HUES6 (cell line): ENCODE data around the gene B3GAT1.
"Not testable (repeated sequence)": the region's sequence is repeated elsewhere in the genome, so short reads cannot be mapped to it uniquely, and the experiment has no call there.

Experiments used
- H3K27ac ChIP-seq: 2 replicates; pipeline ENCODE4 v1.7.0; 2013; ENCODE audit warnings: low read depth, mild to moderate bottlenecking, low read length, inconsistent platforms
- H3K27me3 ChIP-seq: 2 replicates; pipeline ENCODE4 v1.6.1; 2013; ENCODE audit warnings: low read length; ENCODE audit not compliant: control insufficient read depth, insufficient read depth
- H3K36me3 ChIP-seq: 2 replicates; pipeline ENCODE4 v1.6.1; 2013; ENCODE audit warnings: low read length; ENCODE audit not compliant: control insufficient read depth, insufficient read depth
- H3K4me1 ChIP-seq: 2 replicates; pipeline ENCODE4 v1.6.1; 2013; ENCODE audit warnings: low read length; ENCODE audit not compliant: control insufficient read depth, insufficient read depth
- H3K4me3 ChIP-seq: 2 replicates; pipeline ENCODE4 v1.5.1; 2013; ENCODE audit warnings: low read depth, low read length
- H3K9ac ChIP-seq: one replicate; pipeline ENCODE4 v1.6.1; 2013; ENCODE audit warnings: mild to moderate bottlenecking, low read length
- H3K9me3 ChIP-seq: 2 replicates; pipeline ENCODE4 v1.6.1; 2013; ENCODE audit warnings: low read depth, low read length; ENCODE audit not compliant: control insufficient read depth, insufficient read depth

Gene B3GAT1, protein sequence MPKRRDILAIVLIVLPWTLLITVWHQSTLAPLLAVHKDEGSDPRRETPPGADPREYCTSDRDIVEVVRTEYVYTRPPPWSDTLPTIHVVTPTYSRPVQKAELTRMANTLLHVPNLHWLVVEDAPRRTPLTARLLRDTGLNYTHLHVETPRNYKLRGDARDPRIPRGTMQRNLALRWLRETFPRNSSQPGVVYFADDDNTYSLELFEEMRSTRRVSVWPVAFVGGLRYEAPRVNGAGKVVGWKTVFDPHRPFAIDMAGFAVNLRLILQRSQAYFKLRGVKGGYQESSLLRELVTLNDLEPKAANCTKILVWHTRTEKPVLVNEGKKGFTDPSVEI

DNA sequence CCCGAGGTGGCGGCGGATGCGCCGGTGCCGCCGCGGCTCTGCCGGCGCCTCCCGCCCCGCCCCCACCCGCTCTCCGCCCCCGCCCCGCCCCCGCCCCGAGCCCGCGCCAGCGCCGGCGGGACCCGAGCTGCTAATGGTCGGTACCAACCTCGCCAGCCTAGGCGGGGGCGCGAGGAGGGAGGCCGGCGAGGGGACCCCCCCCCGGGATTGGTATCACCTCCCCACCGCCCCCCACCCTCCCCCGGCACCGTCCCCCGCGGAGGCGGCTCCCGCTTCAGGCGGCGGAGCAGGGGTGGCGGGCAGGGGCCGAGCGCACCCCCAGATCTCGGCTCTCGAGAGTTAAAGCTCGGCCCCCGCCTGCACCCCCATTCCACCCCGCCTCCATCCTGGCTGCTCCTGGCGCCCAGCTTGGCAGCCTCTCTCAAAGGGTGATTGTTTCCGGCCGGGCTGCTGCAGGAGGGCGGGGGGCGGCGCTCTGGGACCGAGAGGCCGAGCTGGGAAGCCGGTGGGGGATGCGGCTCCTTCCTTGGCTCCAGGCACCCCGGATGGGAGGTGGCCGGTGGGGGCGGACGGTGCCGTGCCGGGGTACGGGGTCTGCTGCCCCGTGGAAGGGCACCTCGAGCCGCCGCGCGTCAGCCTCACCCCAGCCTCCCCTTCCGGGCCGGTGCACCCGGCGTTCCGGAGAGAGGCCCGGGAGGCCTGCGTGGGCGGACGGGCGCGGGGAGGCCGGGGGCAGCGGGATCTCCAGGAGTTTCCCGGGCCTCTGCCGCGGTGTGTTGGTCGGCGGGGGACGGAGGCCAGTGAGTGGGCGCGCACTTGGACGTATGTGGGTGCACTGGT lies at the start of gene B3GAT1:
TSS of gene B3GAT1 (minus strand) at position 40 of the 840 bp plus-strand sequence. CDS start 24,583 bp downstream, outside the sequence.
- Histone ChIP-seq H3K9me3 (no peaks in the 10 kb centered on the region), H3K4me1 (peaks cover 45% of the 10 kb centered on the region), H3K27me3 (peaks cover 79% of the 10 kb centered on the region), H3K27ac (no peak within 1 kb of the TSS), H3K9ac (peak within 1 kb of the TSS; percentile 29), H3K4me3 (peak within 1 kb of the TSS; percentile 80), H3K36me3 (no peaks in the 10 kb centered on the region)

DNA sequence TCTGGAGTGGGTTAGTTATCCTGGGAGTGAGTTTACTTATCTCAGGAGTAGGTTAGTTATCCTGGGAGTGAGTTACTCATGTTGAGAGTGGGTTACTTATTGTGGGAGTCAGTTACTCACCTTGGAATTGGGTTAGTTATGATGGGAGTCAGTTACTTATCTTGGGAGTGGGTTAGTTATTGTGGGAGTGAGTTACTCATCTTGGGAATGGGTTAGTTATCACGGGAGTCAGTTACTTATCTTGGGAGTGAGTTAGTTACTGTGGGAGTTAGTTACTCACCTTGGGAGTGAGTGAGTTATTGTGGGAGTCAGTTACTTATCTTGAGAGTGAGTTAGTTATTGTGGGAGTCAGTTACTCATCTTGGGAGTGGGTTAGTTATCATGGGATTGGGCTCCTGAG lies 49.6 kb upstream of the B3GAT1 start:
- H3K27me3 ChIP-seq, result peaks cover 30% of the 10 kb centered on the region
- H3K36me3 ChIP-seq, result no peaks in the 10 kb centered on the region
- H3K4me3 ChIP-seq, result no peak overlapping the region
- H3K9ac ChIP-seq, result no peak overlapping the region
- H3K9me3 ChIP-seq, result peaks cover 14% of the 10 kb centered on the region
- peaks cover 18% of the 10 kb centered on the region for H3K4me1 ChIP-seq
- H3K27ac ChIP-seq, result no peak overlapping the region

DNA sequence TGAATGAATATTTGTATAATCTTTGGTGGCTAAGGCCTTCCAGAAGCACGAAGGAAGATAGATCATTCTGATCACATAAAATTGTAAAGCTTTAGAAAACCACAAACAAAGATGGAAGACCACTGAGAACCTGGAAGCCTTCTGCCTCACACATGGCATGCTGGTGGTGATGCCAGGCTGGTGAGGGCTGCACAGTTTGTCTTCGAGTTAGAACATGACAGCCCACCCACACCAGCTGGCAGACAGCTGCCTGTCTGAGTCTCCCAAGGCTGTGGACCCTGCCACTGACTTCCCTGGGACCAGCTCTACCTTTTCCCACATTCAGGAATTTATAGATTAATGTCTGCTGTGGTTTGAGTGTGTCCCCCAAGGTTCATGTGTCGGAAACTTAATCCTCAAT lies 48.8 kb upstream of the B3GAT1 start:
- peaks cover 19% of the 10 kb centered on the region for H3K9me3 ChIP-seq
- H3K4me1 ChIP-seq, result peaks cover 12% of the 10 kb centered on the region
- no peak overlapping the region for H3K27ac ChIP-seq
- no peak overlapping the region for H3K9ac ChIP-seq
- no peaks in the 10 kb centered on the region for H3K36me3 ChIP-seq
- H3K4me3 ChIP-seq, result no peak overlapping the region
- H3K27me3 ChIP-seq, result peaks cover 23% of the 10 kb centered on the region

DNA sequence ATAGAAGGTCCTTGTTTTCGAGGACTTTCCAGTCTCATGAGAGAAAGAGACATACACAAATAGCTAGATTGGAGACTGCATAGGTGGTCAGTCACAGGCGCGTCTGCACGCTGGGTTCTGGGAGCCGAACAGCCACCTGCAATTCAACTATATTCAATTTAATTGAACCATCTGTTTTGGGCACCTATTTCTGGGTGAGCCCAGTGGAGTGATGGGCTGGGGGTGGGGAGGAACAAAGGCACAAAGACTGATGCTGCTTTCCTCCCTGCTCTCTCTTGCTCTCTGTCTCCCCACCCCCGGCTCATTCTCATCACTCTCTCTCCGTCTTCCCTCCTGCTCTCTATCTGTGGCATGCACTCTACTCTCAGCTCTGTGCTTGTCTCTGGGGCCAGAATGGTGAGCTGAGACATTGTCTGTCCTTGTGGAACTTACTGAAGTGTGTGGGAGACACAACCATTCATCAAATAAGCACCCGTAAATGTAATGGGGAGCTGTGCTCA lies 48.1 kb upstream of the B3GAT1 start:
- Histone ChIP-seq H3K9me3 (peaks cover 19% of the 10 kb centered on the region), H3K9ac (no peak overlapping the region), H3K36me3 (no peaks in the 10 kb centered on the region), H3K4me1 (0 out of 2 replicates have a peak, but pooled peaks cover 5% of the 10 kb centered on the region), H3K27ac (no peak overlapping the region), H3K27me3 (peaks cover 15% of the 10 kb centered on the region; the same call in 1 of the 2 replicates), H3K4me3 (no peak overlapping the region)

DNA sequence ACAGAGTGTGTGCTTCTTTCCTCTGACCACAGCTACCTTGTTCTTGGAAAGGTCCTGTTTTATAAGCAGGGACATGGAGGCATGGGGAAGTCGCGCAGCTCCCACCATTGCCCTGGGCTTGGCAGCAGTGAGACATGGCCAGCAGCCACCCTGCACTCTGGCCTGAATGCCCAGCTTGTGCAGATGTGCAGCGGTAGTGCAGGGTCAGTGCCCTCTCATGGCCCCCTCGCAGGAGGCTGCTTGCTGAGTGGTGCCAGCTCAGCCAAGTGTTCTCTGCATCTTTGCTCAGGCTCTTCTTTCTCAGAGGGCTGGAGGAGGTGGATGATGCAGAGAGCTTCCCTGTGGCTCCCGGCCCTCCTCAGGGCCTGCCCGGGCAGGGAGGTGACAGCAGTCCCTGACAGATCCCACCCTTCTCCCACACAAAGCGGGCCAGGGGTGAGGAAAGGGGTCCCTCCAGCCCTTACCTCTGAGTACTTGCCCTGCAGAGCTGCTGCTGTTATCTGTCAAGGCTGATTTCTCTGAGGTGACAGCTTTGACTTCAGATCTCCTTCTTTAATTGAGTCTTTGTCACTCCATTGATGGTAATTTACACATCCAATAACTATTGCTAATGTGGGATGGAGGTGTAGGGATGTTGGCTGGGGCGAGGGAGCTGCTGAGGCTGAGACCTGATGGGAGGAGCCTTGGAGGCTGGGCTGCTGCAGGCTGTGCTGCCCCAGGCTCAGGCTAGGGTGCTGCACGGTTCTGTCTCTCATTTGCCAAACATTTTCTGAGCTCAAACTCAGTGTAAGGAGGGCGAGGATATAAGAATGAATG lies 47.4 kb upstream of the B3GAT1 start:
- peaks cover 19% of the 10 kb centered on the region for H3K9me3 ChIP-seq
- no peak overlapping the region for H3K27ac ChIP-seq
- 0 out of 2 replicates have a peak, but pooled peaks cover 5% of the 10 kb centered on the region for H3K4me1 ChIP-seq
- no peak overlapping the region for H3K9ac ChIP-seq
- no peak overlapping the region for H3K4me3 ChIP-seq
- H3K27me3 ChIP-seq, result peaks cover 11% of the 10 kb centered on the region; the same call in 1 of the 2 replicates
- H3K36me3 ChIP-seq, result no peaks in the 10 kb centered on the region

DNA sequence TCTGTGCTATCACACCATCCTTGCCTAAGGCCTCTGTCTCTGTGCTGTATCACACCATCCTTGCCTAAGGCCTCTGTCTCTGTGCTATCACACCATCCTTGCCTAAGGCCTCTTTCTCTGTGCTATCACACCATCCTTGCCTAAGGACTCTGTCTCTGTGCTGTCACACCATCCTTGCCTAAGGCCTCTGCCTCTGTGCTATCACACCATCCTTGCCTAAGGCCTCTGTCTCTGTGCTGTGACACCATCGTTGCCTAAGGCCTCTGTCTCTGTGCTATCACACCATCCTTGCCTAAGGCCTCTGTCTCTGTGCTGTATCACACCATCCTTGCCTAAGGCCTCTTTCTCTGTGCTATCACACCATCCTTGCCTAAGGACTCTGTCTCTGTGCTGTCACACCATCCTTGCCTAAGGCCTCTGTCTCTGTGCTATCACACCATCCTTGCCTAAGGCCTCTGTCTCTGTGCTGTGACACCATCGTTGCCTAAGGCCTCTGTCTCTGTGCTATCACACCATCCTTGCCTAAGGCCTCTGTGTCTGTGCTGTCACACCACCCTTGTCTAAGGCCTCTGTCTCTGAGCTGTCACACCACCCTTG lies 45.5 kb upstream of the B3GAT1 start:
- H3K36me3 ChIP-seq, H3K27ac ChIP-seq, H3K9ac ChIP-seq, H3K4me3 ChIP-seq, H3K4me1 ChIP-seq: not testable (repeated sequence)
- Histone ChIP-seq H3K9me3 (peaks cover 22% of the 10 kb centered on the region), H3K27me3 (peaks cover 11% of the 10 kb centered on the region)

DNA sequence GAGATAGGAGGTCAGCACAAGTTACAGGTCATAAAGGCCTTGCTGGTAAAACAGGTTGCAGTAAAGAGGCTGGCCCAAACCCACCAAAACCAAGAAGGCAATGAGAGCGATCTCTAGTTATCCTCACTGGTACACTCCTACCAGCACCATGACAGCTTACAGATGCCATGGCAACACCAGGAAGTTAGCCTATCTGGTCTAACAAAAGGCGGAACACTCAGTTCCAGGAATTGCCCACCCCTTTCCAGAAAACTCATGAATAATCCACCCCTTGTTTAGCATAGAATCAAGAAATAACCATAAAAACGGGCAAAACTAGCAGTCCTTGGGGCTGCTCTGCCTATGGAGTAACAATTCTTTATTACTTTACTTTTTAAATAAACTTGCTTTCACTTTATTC lies 43.5 kb upstream of the B3GAT1 start:
- peaks cover 22% of the 10 kb centered on the region for H3K9me3 ChIP-seq
- no peaks in the 10 kb centered on the region for H3K4me1 ChIP-seq
- H3K27me3 ChIP-seq, result no peaks in the 10 kb centered on the region; the same call in none of the 2 replicates
- H3K36me3 ChIP-seq, result no peaks in the 10 kb centered on the region
- no peak overlapping the region for H3K27ac ChIP-seq
- no peak overlapping the region for H3K9ac ChIP-seq
- H3K4me3 ChIP-seq, result no peak overlapping the region

DNA sequence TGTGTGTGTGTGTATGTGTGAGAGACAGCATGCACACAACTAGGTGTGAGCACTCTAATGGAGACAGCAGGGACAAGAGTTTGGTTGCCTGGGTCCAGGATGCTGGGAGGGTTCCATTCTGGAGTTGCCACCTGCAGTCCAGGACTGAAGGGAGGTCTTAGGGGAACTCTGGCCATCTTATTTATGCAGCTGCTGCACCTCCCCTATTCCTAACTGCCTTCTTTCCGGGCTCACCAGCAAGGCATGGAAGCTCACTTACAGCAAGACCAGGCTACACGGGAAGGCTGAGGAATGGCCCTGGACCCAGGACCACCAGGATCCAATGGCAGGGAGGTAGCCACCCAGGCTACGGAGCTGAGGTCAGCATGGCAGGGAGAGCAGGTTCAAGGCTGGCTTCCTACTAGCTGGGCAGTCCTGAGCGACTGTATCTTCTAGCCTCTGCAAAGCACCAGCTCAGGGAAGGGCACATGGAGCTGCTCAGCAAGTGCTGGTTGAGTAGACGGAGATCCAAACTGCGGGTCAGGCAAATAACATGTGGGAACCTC lies 42.2 kb upstream of the B3GAT1 start:
- Histone ChIP-seq H3K27me3 (no peaks in the 10 kb centered on the region; the same call in 1 of the 2 replicates), H3K9ac (no peak overlapping the region), H3K4me1 (no peaks in the 10 kb centered on the region), H3K27ac (no peak overlapping the region), H3K36me3 (no peaks in the 10 kb centered on the region), H3K9me3 (peaks cover 22% of the 10 kb centered on the region), H3K4me3 (no peak overlapping the region)

DNA sequence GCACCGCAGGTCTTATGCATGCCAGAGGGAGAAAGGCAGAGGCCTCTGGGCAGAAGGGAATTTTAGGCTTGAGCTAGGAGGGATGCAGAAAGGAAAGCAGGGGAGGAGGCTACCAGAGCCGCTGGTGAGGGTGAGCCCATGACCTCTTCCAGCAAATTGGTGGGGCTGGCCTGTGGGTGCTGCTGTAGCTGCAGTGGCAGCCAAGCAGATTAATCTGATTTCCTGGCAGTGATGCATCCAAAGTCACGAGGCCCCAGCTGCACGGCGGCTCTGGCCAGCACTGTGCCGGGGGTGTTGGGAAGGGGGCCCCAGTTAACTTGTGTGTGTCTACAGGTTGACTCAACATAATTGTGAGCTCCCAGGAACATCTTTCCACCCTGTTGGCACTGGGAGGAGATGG lies 41.4 kb upstream of the B3GAT1 start:
- Histone ChIP-seq H3K4me3 (no peak overlapping the region), H3K27me3 (no peaks in the 10 kb centered on the region; the same call in 1 of the 2 replicates), H3K9me3 (peaks cover 22% of the 10 kb centered on the region), H3K36me3 (no peaks in the 10 kb centered on the region), H3K9ac (no peak overlapping the region), H3K27ac (no peak overlapping the region), H3K4me1 (no peaks in the 10 kb centered on the region)

DNA sequence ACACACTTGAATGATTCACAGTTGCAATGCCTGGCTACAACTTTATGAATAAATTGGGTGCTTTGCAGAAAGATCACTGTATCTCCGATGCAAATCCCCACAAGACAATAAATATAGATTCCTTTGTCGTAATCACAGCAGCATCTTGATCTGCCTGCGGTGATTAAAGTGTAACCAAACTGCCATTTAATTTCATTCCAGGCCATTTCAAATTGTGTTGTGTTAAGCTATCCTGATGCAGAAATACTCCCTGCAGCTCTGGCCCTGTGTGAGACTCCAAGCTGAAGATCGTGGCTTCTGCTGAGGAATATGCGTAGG lies 40.8 kb upstream of the B3GAT1 start:
- Histone ChIP-seq H3K4me3 (no peak overlapping the region), H3K9me3 (peaks cover 17% of the 10 kb centered on the region), H3K27me3 (no peaks in the 10 kb centered on the region; the same call in 1 of the 2 replicates), H3K36me3 (no peaks in the 10 kb centered on the region), H3K4me1 (no peaks in the 10 kb centered on the region), H3K9ac (no peak overlapping the region), H3K27ac (no peak overlapping the region)
